Naive thymus-derived CD4-positive, alpha-beta T cell (primary cell): Measurements from ENCODE around the gene SYNE2. TPM values are rescaled to one million over a fixed set of nuclear protein-coding genes. Genes with fewer than 3 reads are reported as not detected.
A peak's percentile ranks its signal among the peaks of the same experiment; 100 is the strongest.

Experiments used
- ATAC-seq: fragments of 150-1000 bp; cut with Tn5 transposase; 2 replicates; pipeline ENCODE4 v1.10.0; 2021; ENCODE audit warnings: mild to moderate bottlenecking, moderate library complexity
- CTCF ChIA-PET: fragments of 350-600 bp; sonication (Branson Sonifier 250); formaldehyde crosslinking; loops from one replicate; lab custom pipeline; 2021; ENCODE audit warnings: antibody characterized with exemption; lab: Charles Lee
- POLR2A ChIA-PET: fragments of 350-600 bp; sonication (Branson Sonifier 250); formaldehyde crosslinking; loops from one replicate; lab custom pipeline; 2021; ENCODE audit warnings: antibody characterized with exemption, inconsistent platforms; lab: Charles Lee
- DNase-seq, 9 donors: peaks; one replicate each; pipeline versions ENCODE4 v3.0.0 to v3.0.0-alpha.2; 2020 to 2022; ENCODE audit warnings: mixed read lengths in 1 of 9
- H3K27ac ChIP-seq: one replicate; pipeline ENCODE4 v1.7.0; 2013; ENCODE audit warnings: mild to moderate bottlenecking, low read depth, low read length, moderate library complexity
- H3K27me3 ChIP-seq, 2 donors: one replicate each; pipeline ENCODE4 v1.7.0; 2013; ENCODE audit warnings: low read length in 2 of 2, mild to moderate bottlenecking in 2 of 2, moderate library complexity in 2 of 2; ENCODE audit not compliant: control insufficient read depth in 2 of 2, insufficient read depth in 2 of 2
- H3K36me3 ChIP-seq, 3 experiments: 1 replicate in 2 of 3; 2 replicates in 1 of 3; pipeline ENCODE4 v1.7.0; 2013; ENCODE audit warnings: low read length in 3 of 3, mild to moderate bottlenecking in 3 of 3, moderate library complexity in 1 of 3; ENCODE audit not compliant: insufficient read depth in 3 of 3, control insufficient read depth in 2 of 3
- H3K4me1 ChIP-seq, 2 donors: one replicate each; pipeline ENCODE4 v1.7.0; 2013; ENCODE audit warnings: low read length in 2 of 2, mild to moderate bottlenecking in 2 of 2, moderate library complexity in 1 of 2; ENCODE audit not compliant: control insufficient read depth in 2 of 2, insufficient read depth in 2 of 2
- H3K4me3 ChIP-seq: 2 replicates; pipeline ENCODE4 v1.7.0; 2013; ENCODE audit warnings: mild to moderate bottlenecking, low read length
- H3K9me3 ChIP-seq, 3 experiments: 1 replicate in 2 of 3; 2 replicates in 1 of 3; pipeline ENCODE4 v1.7.0; 2013; ENCODE audit warnings: low read length in 3 of 3; ENCODE audit not compliant: control insufficient read depth in 2 of 3
- H3K27ac Mint-ChIP-seq, 9 donors: one replicate each; pipeline ENCODE4 v1.8.0; 2020 to 2022; ENCODE audit warnings: mixed read lengths in 9 of 9, mild to moderate bottlenecking in 8 of 9, moderate library complexity in 5 of 9, inconsistent platforms in 2 of 9
- H3K27me3 Mint-ChIP-seq, 5 donors: one replicate each; pipeline ENCODE4 v1.8.0; 2021 to 2022; ENCODE audit warnings: mixed read lengths in 5 of 5, mild to moderate bottlenecking in 1 of 5
- H3K36me3 Mint-ChIP-seq, 5 donors: one replicate each; pipeline ENCODE4 v1.8.0; 2020 to 2022; ENCODE audit warnings: mixed read lengths in 5 of 5, mild to moderate bottlenecking in 3 of 5, inconsistent platforms in 1 of 5
- H3K4me1 Mint-ChIP-seq, 7 donors: one replicate each; pipeline ENCODE4 v1.8.0; 2020 to 2022; ENCODE audit warnings: mixed read lengths in 7 of 7, mild to moderate bottlenecking in 3 of 7, inconsistent platforms in 1 of 7
- H3K4me3 Mint-ChIP-seq, 10 donors: one replicate each; pipeline ENCODE4 v1.8.0; 2020 to 2022; ENCODE audit warnings: mild to moderate bottlenecking in 10 of 10, mixed read lengths in 10 of 10, moderate library complexity in 6 of 10, inconsistent platforms in 2 of 10
- H3K9me3 Mint-ChIP-seq, 11 donors: one replicate each; pipeline ENCODE4 v1.8.0; 2020 to 2022; ENCODE audit warnings: mixed read lengths in 11 of 11, mild to moderate bottlenecking in 4 of 11, inconsistent platforms in 1 of 11, moderate library complexity in 1 of 11
- intact Hi-C, 2 donors: fragments of 100-400 bp; cut with micrococcal nuclease; formaldehyde crosslinking; loops; one replicate each; pipeline ENCODE4 v1.15.1; 2023
- polyA plus RNA-seq, 2 donors: library from polyadenylated mRNA; unstranded; fragments of 300-500 nt; fragmentation: Illumina TruSeq; gene quantifications; one replicate each; pipeline ENCODE4 v1.2.3, GENCODE V29; 2021
- total RNA-seq, 6 experiments: library from RNA in 5 of 6; stranded (reverse) in 5 of 6; gene quantifications; 1 replicate in 5 of 6; 2 replicates in 1 of 6; pipeline ENCODE4 v1.2.3 and lab custom pipeline; 2021 to 2026

Gene SYNE2
- total and polyA plus RNA-seq, 7 experiments from 2014 or later, result 22.4 to 170 (median 139) TPM

GRCh38 chr14:64212666-64213065 is 359.9 kb downstream of the SYNE2 start:
- ATAC-seq (no peak), DNase-seq (no peak)
- Mint-ChIP-seq H3K4me1 (peaks cover 0 to 2% (median 0%) of the 10 kb centered on the region in 7 donors), H3K4me3 (no peak overlapping the region), H3K36me3 (peaks cover 12 to 74% (median 32%) of the 10 kb centered on the region in 5 donors), H3K27ac (no peak overlapping the region), H3K9me3 (peaks cover 0 to 2% (median 0%) of the 10 kb centered on the region in 11 donors), H3K27me3 (no peaks in the 10 kb centered on the region)
- ChIA-PET POLR2A (no interaction called here), CTCF (no interaction called here)
- no peak overlapping the region for H3K4me3 ChIP-seq
- H3K27me3 ChIP-seq, result no peaks in the 10 kb centered on the region
- intact Hi-C loops, result no loop called here
- no peak overlapping the region for H3K27ac ChIP-seq
- no peaks in the 10 kb centered on the region for H3K9me3 ChIP-seq
- no peaks in the 10 kb centered on the region for H3K4me1 ChIP-seq
- peaks cover 4 to 95% (median 67%) of the 10 kb centered on the region in 3 experiments for H3K36me3 ChIP-seq

DNA sequence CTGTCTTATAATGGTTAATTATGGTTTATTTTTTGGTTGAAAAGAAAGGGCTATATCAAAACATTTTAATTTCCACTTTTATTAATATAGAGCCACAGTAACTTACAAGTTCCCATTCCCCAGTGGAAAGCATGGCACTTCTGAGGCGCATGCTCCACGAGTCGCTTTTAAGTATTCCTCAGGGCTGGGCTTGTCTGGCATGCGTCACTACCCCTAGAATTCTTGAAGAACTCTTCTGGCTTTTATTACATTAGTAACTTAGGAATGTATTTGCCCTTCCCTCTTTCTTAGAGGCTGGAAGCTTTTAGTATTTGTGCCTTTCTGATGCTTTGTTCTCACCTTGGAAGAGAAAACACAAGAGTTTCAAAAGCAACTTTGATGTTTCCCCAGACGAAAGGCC is 360.3 kb downstream of the SYNE2 start:
- Mint-ChIP-seq H3K27ac (no peak overlapping the region), H3K9me3 (peaks cover 0 to 2% (median 0%) of the 10 kb centered on the region in 11 donors), H3K4me3 (no peak overlapping the region), H3K36me3 (peaks cover 12 to 71% (median 35%) of the 10 kb centered on the region in 5 donors), H3K27me3 (no peaks in the 10 kb centered on the region), H3K4me1 (peaks cover 0 to 2% (median 0%) of the 10 kb centered on the region in 7 donors)
- peaks cover 4 to 95% (median 65%) of the 10 kb centered on the region in 3 experiments for H3K36me3 ChIP-seq
- no peak overlapping the region for H3K4me3 ChIP-seq
- ATAC-seq (no peak), DNase-seq (no peak)
- H3K4me1 ChIP-seq, result no peaks in the 10 kb centered on the region
- ChIA-PET CTCF (no interaction called here), POLR2A (no interaction called here)
- no peak overlapping the region for H3K27ac ChIP-seq
- intact Hi-C loops, result no loop called here
- no peaks in the 10 kb centered on the region for H3K27me3 ChIP-seq
- no peaks in the 10 kb centered on the region for H3K9me3 ChIP-seq

- intact Hi-C loops, result no loop called here
- CTCF ChIA-PET, result no interaction called here
- no peak overlapping the region for H3K27ac Mint-ChIP-seq
- no peaks in the 10 kb centered on the region for H3K27me3 ChIP-seq
- H3K9me3 Mint-ChIP-seq, result peaks cover 0 to 2% (median 0%) of the 10 kb centered on the region in 11 donors
- H3K27me3 Mint-ChIP-seq, result no peaks in the 10 kb centered on the region
- no peak overlapping the region for H3K4me3 Mint-ChIP-seq
- no peak for ATAC-seq
- H3K27ac ChIP-seq, result no peak overlapping the region
- H3K4me1 ChIP-seq, result no peaks in the 10 kb centered on the region
- peaks cover 13 to 71% (median 42%) of the 10 kb centered on the region in 5 donors for H3K36me3 Mint-ChIP-seq
- H3K9me3 ChIP-seq, result no peaks in the 10 kb centered on the region
- DNase-seq, result no peak
- POLR2A ChIA-PET, result no interaction called here
- peaks cover 4 to 94% (median 63%) of the 10 kb centered on the region in 3 experiments for H3K36me3 ChIP-seq
- H3K4me1 Mint-ChIP-seq, result peaks cover 0 to 2% (median 0%) of the 10 kb centered on the region in 7 donors
- no peak overlapping the region for H3K4me3 ChIP-seq
Observed at GRCh38 chr14:64213853-64214570, 361.2 kb downstream of the SYNE2 start.

- Mint-ChIP-seq H3K4me1 (no peaks in the 10 kb centered on the region), H3K9me3 (peaks cover 0 to 2% (median 0%) of the 10 kb centered on the region in 11 donors), H3K27me3 (no peaks in the 10 kb centered on the region), H3K36me3 (peaks cover 18 to 69% (median 46%) of the 10 kb centered on the region in 5 donors), H3K27ac (peak overlapping the region in 2 of 9 donors; percentile 18 to 56), H3K4me3 (no peak overlapping the region)
- ChIA-PET CTCF (no interaction called here), POLR2A (no interaction called here)
- intact Hi-C loops, result no loop called here
- Histone ChIP-seq H3K9me3 (no peaks in the 10 kb centered on the region), H3K27ac (no peak overlapping the region), H3K4me3 (no peak overlapping the region), H3K4me1 (no peaks in the 10 kb centered on the region), H3K27me3 (no peaks in the 10 kb centered on the region), H3K36me3 (peaks cover 4 to 93% (median 65%) of the 10 kb centered on the region in 3 experiments)
- no peak for ATAC-seq
- DNase-seq, result no peak
Observed at GRCh38 chr14:64215274-64215673, 362.5 kb downstream of the SYNE2 start.

DNA sequence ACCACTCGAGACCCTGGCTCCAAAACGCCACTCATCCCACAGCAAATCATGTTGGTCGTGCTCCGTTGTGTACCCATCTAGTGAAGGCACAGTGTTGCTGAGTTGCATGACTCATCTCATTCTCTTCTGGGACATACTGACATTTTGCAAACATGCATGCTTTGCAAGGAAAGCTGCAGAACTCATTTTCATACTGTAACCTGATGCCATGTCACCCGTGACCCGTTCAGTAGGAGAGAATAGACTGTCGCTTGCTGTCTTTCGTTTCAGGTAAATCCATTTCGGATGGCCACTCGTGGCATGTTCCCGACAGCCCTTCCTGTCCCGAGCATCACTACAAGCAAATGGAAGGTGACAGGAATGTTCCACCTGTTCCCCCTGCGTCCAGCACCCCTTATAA is 363.2 kb downstream of the SYNE2 start:
- POLR2A ChIA-PET, result interaction anchor here (0.8 kb wide), 1 partner anchor 275 kb away, joined by 3 read pairs; no protein-coding TSS in a partner anchor
- DNase-seq (no peak), ATAC-seq (no peak)
- Histone ChIP-seq H3K4me1 (no peaks in the 10 kb centered on the region), H3K4me3 (no peak overlapping the region), H3K9me3 (no peaks in the 10 kb centered on the region), H3K27me3 (no peaks in the 10 kb centered on the region), H3K36me3 (peaks cover 9 to 93% (median 72%) of the 10 kb centered on the region in 3 experiments), H3K27ac (no peak overlapping the region)
- Mint-ChIP-seq H3K36me3 (peaks cover 18 to 69% (median 42%) of the 10 kb centered on the region in 5 donors), H3K4me3 (no peak overlapping the region), H3K27ac (peak overlapping the region in 1 of 9 donors; percentile 85), H3K4me1 (no peaks in the 10 kb centered on the region), H3K27me3 (no peaks in the 10 kb centered on the region), H3K9me3 (peaks cover 0 to 2% (median 0%) of the 10 kb centered on the region in 11 donors)
- CTCF ChIA-PET, result no interaction called here
- intact Hi-C loops, result no loop called here

GRCh38 chr14:64217308-64217707 is 364.5 kb downstream of the SYNE2 start:
- H3K27me3 Mint-ChIP-seq, result no peaks in the 10 kb centered on the region
- ATAC-seq, result no peak
- no peak overlapping the region for H3K4me3 Mint-ChIP-seq
- intact Hi-C loops, result no loop called here
- H3K36me3 ChIP-seq, result peaks cover 5 to 93% (median 68%) of the 10 kb centered on the region in 3 experiments
- CTCF ChIA-PET, result no interaction called here
- POLR2A ChIA-PET, result no interaction called here
- H3K36me3 Mint-ChIP-seq, result peaks cover 18 to 65% (median 44%) of the 10 kb centered on the region in 5 donors
- no peaks in the 10 kb centered on the region for H3K9me3 ChIP-seq
- H3K27me3 ChIP-seq, result no peaks in the 10 kb centered on the region
- H3K4me3 ChIP-seq, result no peak overlapping the region
- H3K27ac Mint-ChIP-seq, result peak overlapping the region in 1 of 9 donors; percentile 38
- no peak overlapping the region for H3K27ac ChIP-seq
- peaks cover 0 to 2% (median 0%) of the 10 kb centered on the region in 11 donors for H3K9me3 Mint-ChIP-seq
- no peak for DNase-seq
- no peaks in the 10 kb centered on the region for H3K4me1 Mint-ChIP-seq
- H3K4me1 ChIP-seq, result no peaks in the 10 kb centered on the region
